SK-N-SH treated with all-trans-retinoic acid at 6 μM for 48 hours (cell line): ENCODE measurements around the gene ARF5.

Experiments
- ARNTL ChIP-seq: fragments of 450-650 bp; formaldehyde crosslinking; IDR thresholded peaks from 2 replicates; pipeline ENCODE4 v1.5.0; 2020; ENCODE audit warnings: low read depth, mild to moderate bottlenecking, moderate library complexity, borderline replicate concordance
- BACH2 ChIP-seq: fragments of 250-450 bp; sonication (Bioruptor Pico); IDR thresholded peaks from 2 replicates; pipeline ENCODE4 v1.9.0; 2021; ENCODE audit warnings: mild to moderate bottlenecking, borderline replicate concordance
- ESRRG ChIP-seq: fragments of 250-450 bp; sonication (Bioruptor Pico); IDR thresholded peaks from 2 replicates; pipeline ENCODE4 v1.6.1; 2021; ENCODE audit warnings: mild to moderate bottlenecking
- GLIS3 ChIP-seq: fragments of 250-450 bp; sonication (Bioruptor Pico); IDR thresholded peaks from 2 replicates; pipeline ENCODE4 v1.5.0; 2020; ENCODE audit warnings: mild to moderate bottlenecking, moderate library complexity
- ISL1 ChIP-seq: fragments of 250-450 bp; sonication (Bioruptor Pico); IDR thresholded peaks from 2 replicates; pipeline ENCODE4 v2.1.2; 2022; ENCODE audit warnings: mild to moderate bottlenecking, moderate library complexity
- RARB ChIP-seq: fragments of 250-450 bp; sonication (Bioruptor Pico); IDR thresholded peaks from 2 replicates; pipeline ENCODE4 v1.8.0; 2021; ENCODE audit warnings: mild to moderate bottlenecking, moderate library complexity
- TCF4 ChIP-seq: fragments of 250-450 bp; sonication (Bioruptor Pico); IDR thresholded peaks from 2 replicates; pipeline ENCODE4 v1.8.0; 2021; ENCODE audit warnings: mild to moderate bottlenecking, moderate library complexity, borderline replicate concordance
- ZFP3 ChIP-seq: fragments of 250-450 bp; sonication (Bioruptor Pico); IDR thresholded peaks from 2 replicates; pipeline ENCODE4 v1.5.0; 2020; ENCODE audit warnings: mild to moderate bottlenecking, moderate library complexity
- ZFP30 ChIP-seq: fragments of 450-650 bp; formaldehyde crosslinking; IDR thresholded peaks from 2 replicates; pipeline ENCODE4 v1.5.0; 2022; ENCODE audit warnings: mild to moderate bottlenecking, moderate library complexity
- ZNF565 ChIP-seq: fragments of 450-650 bp; formaldehyde crosslinking; conservative IDR thresholded peaks from 2 replicates; pipeline ENCODE4 v1.5.0; 2020; ENCODE audit warnings: low read depth, mild to moderate bottlenecking, moderate library complexity
- ZNF8 ChIP-seq: fragments of 450-650 bp; formaldehyde crosslinking; IDR thresholded peaks from 2 replicates; pipeline ENCODE4 v1.5.0; 2020; ENCODE audit warnings: mild to moderate bottlenecking, moderate library complexity
- TF ChIP-seq, protein P1 (sequence below): fragments of 250-450 bp; sonication (Bioruptor Pico); IDR thresholded peaks from 2 replicates; pipeline ENCODE4 v1.8.0; 2020; ENCODE audit warnings: mild to moderate bottlenecking, moderate library complexity, borderline replicate concordance
- TF ChIP-seq, protein P2 (sequence below): fragments of 250-450 bp; sonication (Bioruptor Pico); IDR thresholded peaks from 2 replicates; pipeline ENCODE4 v1.5.1; 2020; ENCODE audit warnings: low read depth, mild to moderate bottlenecking, moderate library complexity
- TF ChIP-seq, protein P3 (sequence below): fragments of 250-450 bp; sonication (Bioruptor Pico); IDR thresholded peaks from 2 replicates; pipeline ENCODE4 v1.5.1; 2021; ENCODE audit warnings: mild to moderate bottlenecking, moderate library complexity

DNA sequence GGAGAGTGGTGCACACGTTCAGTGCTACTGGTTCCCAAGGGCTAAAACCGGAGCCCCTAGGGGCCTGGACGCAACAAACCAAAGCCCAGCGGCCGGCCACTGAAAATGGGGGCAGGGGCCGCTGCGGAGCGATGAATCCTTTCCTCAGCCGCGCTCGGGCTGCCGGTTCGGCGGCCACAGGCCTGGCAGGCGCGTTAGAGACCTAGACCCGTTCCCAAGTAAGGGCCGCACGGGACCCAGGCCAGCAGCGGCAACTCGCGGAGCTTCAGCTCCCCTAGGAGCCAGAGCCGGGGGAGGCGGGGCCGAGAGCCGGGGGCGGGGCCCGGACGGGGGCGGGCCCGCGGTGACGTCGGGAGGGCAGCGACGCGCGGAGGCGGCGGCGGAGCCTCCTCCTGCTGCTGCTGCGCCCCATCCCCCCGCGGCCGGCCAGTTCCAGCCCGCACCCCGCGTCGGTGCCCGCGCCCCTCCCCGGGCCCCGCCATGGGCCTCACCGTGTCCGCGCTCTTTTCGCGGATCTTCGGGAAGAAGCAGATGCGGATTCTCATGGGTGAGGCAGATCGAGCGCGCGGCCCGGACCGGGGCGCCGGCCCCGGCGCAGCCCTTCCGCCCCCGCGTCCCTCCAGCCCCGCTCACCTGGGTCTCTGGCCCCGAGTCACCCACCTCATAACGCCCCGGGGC lies at the start of gene ARF5:
- TF ChIP-seq TCF4 (CRISPR knock-in tag) (no peak), BACH2 (CRISPR knock-in tag) (no peak), ZNF8 (CRISPR knock-in tag) (no peak), ZFP30 (no peak), ARNTL (CRISPR knock-in tag) (no peak), ZFP3 (no peak), ZNF565 (CRISPR knock-in tag) (no peak), GLIS3 (CRISPR knock-in tag) (no peak), ESRRG (no peak), ISL1 (CRISPR knock-in tag) (no peak), RARB (CRISPR knock-in tag) (no peak)
- TF ChIP-seq, protein P1, sequence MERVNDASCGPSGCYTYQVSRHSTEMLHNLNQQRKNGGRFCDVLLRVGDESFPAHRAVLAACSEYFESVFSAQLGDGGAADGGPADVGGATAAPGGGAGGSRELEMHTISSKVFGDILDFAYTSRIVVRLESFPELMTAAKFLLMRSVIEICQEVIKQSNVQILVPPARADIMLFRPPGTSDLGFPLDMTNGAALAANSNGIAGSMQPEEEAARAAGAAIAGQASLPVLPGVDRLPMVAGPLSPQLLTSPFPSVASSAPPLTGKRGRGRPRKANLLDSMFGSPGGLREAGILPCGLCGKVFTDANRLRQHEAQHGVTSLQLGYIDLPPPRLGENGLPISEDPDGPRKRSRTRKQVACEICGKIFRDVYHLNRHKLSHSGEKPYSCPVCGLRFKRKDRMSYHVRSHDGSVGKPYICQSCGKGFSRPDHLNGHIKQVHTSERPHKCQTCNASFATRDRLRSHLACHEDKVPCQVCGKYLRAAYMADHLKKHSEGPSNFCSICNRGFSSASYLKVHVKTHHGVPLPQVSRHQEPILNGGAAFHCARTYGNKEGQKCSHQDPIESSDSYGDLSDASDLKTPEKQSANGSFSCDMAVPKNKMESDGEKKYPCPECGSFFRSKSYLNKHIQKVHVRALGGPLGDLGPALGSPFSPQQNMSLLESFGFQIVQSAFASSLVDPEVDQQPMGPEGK, result no peak
- TF ChIP-seq, protein P2, sequence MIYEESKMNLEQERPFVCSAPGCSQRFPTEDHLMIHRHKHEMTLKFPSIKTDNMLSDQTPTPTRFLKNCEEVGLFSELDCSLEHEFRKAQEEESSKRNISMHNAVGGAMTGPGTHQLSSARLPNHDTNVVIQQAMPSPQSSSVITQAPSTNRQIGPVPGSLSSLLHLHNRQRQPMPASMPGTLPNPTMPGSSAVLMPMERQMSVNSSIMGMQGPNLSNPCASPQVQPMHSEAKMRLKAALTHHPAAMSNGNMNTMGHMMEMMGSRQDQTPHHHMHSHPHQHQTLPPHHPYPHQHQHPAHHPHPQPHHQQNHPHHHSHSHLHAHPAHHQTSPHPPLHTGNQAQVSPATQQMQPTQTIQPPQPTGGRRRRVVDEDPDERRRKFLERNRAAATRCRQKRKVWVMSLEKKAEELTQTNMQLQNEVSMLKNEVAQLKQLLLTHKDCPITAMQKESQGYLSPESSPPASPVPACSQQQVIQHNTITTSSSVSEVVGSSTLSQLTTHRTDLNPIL (CRISPR knock-in tag), result no peak
- TF ChIP-seq, protein P3, sequence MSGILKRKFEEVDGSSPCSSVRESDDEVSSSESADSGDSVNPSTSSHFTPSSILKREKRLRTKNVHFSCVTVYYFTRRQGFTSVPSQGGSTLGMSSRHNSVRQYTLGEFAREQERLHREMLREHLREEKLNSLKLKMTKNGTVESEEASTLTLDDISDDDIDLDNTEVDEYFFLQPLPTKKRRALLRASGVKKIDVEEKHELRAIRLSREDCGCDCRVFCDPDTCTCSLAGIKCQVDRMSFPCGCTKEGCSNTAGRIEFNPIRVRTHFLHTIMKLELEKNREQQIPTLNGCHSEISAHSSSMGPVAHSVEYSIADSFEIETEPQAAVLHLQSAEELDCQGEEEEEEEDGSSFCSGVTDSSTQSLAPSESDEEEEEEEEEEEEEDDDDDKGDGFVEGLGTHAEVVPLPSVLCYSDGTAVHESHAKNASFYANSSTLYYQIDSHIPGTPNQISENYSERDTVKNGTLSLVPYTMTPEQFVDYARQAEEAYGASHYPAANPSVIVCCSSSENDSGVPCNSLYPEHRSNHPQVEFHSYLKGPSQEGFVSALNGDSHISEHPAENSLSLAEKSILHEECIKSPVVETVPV (CRISPR knock-in tag), result no peak
